Right lobe of liver (tissue), 4 donors: ENCODE measurements around the gene ABL2.

Source experiments
- POLR2A ChIP-seq: fragments of 450-650 bp; IDR thresholded peaks from one replicate; pipeline ENCODE4 v1.6.1; 2017; ENCODE audit warnings: antibody characterized with exemption, mild to moderate bottlenecking
- TF ChIP-seq, protein P1 (sequence below), 4 donors: fragments of 200-600 bp in 3 of 4; fragments of 450-650 bp in 1 of 4; IDR thresholded peaks; one replicate each; pipeline versions ENCODE4 v1.5.1 to v1.8.0; 2016 to 2022; ENCODE audit warnings: antibody characterized with exemption in 4 of 4, mild to moderate bottlenecking in 2 of 4
- donor health status: DM: no; HTN: no; CAD: no.
- donor health status: DM: no; HTN: no; CAD: no.
- donor health status: DM: no; HTN: yes; CAD: no.

GRCh38 chr1:179269071-179269470 is 39.6 kb upstream of the ABL2 start:
- TF ChIP-seq, protein P1, sequence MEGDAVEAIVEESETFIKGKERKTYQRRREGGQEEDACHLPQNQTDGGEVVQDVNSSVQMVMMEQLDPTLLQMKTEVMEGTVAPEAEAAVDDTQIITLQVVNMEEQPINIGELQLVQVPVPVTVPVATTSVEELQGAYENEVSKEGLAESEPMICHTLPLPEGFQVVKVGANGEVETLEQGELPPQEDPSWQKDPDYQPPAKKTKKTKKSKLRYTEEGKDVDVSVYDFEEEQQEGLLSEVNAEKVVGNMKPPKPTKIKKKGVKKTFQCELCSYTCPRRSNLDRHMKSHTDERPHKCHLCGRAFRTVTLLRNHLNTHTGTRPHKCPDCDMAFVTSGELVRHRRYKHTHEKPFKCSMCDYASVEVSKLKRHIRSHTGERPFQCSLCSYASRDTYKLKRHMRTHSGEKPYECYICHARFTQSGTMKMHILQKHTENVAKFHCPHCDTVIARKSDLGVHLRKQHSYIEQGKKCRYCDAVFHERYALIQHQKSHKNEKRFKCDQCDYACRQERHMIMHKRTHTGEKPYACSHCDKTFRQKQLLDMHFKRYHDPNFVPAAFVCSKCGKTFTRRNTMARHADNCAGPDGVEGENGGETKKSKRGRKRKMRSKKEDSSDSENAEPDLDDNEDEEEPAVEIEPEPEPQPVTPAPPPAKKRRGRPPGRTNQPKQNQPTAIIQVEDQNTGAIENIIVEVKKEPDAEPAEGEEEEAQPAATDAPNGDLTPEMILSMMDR (IDR thresholded peaks at IDR 0.05) = no peak
- TF ChIP-seq POLR2A = no peak
